HCT116 (cell line): ENCODE results near the gene EXOSC10. TPM values are rescaled to one million over a fixed set of nuclear protein-coding genes. Genes with fewer than 3 reads are reported as not detected.
"Not testable (repeated sequence)": the region's sequence is repeated elsewhere in the genome, so short reads cannot be mapped to it uniquely, and the experiment has no call there.

Experiments
- ATAC-seq: fragments of 200-7000 bp; cut with Tn5 transposase; 2 replicates; pipeline ENCODE4 v1.9.1; 2020; ENCODE audit warnings: mild to moderate bottlenecking, moderate library complexity
- BruUV-seq: library from RNA; stranded (reverse); fragments of 400-500 nt; replicated peaks from 2 replicates; lab custom pipeline; 2021; lab: Mats Ljungman, UMichigan
- CTCF ChIA-PET: fragments of 300-600 bp; sonication (Branson Sonifier 250); formaldehyde crosslinking; loops from one replicate; lab custom pipeline; 2021; ENCODE audit warnings: antibody characterized with exemption; lab: Charles Lee
- POLR2A ChIA-PET: fragments of 300-600, 350-600 bp; sonication (Branson Sonifier 250); formaldehyde crosslinking; loops from one replicate; lab custom pipeline; 2021; ENCODE audit warnings: antibody characterized with exemption; lab: Charles Lee
- RAD21 ChIA-PET, 2 experiments: fragments of 300-600 bp; sonication (Branson Sonifier 250); formaldehyde crosslinking; loops; one replicate each; lab custom pipeline; 2023; ENCODE audit warnings: low total read pairs in 2 of 2; ENCODE audit not compliant: uncharacterized antibody in 2 of 2, unreplicated experiment in 2 of 2, low non-redundant PET in 1 of 2; lab: Charles Lee
- DNase-seq: peaks from one replicate; pipeline ENCODE4 v3.0.0-alpha.2; 2010; ENCODE audit warnings: low read depth, low spot score
- H2AFZ ChIP-seq: fragments of 200-600 bp; shearing (Covaris generic), sonication (generic); 2 replicates; pipeline ENCODE4 v1.6.1; 2017; ENCODE audit warnings: low read depth, mixed run types, mixed read lengths, antibody characterized with exemption, low read length; ENCODE audit not compliant: poor library complexity, severe bottlenecking
- H3K27ac ChIP-seq: 2 replicates; pipeline ENCODE4 v1.5.1; 2012; ENCODE audit warnings: low read depth, low read length
- H3K27me3 ChIP-seq: fragments of 200-600 bp; sonication (generic); 2 replicates; pipeline ENCODE4 v1.6.1; 2016; ENCODE audit warnings: mixed run types, low read length, mixed read lengths; ENCODE audit not compliant: insufficient read depth
- H3K36me3 ChIP-seq, 2 experiments: fragments of 200-500 bp in 1 of 2; fragments of 200-600 bp in 1 of 2; sonication (Bioruptor generic) in 1 of 2; sonication (generic) in 1 of 2; 2 replicates each; pipeline versions ENCODE4 v1.5.1 to v1.6.1; 2014 to 2016; ENCODE audit warnings: low read length in 2 of 2, inconsistent platforms in 1 of 2, mixed read lengths in 1 of 2, mixed run types in 1 of 2; ENCODE audit not compliant: insufficient read depth in 2 of 2, control insufficient read depth in 1 of 2
- H3K4me1 ChIP-seq, 2 experiments: fragments of 200-600 bp in 1 of 2; sonication (generic) in 1 of 2; 2 replicates each; pipeline versions ENCODE4 v1.5.1 to v1.6.1; 2012 to 2017; ENCODE audit warnings: low read length in 2 of 2, inconsistent platforms in 1 of 2, mild to moderate bottlenecking in 1 of 2, mixed read lengths in 1 of 2, mixed run types in 1 of 2, moderate library complexity in 1 of 2; ENCODE audit not compliant: insufficient read depth in 2 of 2, control insufficient read depth in 1 of 2
- H3K4me2 ChIP-seq: fragments of 200-600 bp; sonication (generic); 2 replicates; pipeline ENCODE4 v1.6.1; 2017; ENCODE audit warnings: mixed run types, low read length, mixed read lengths
- H3K4me3 ChIP-seq, 2 experiments: fragments of 200-600 bp in 1 of 2; sonication (generic) in 1 of 2; replicated peaks in 1 of 2; 2 replicates each; pipeline ENCODE4 v1.5.1; 2011 to 2016; ENCODE audit warnings: low read length in 2 of 2, control low read depth in 1 of 2, low read depth in 1 of 2, mild to moderate bottlenecking in 1 of 2, mixed read lengths in 1 of 2, mixed run types in 1 of 2
- H3K79me2 ChIP-seq: fragments of 200-600 bp; sonication (generic); 2 replicates; pipeline ENCODE4 v1.6.1; 2017; ENCODE audit warnings: mild to moderate bottlenecking, mixed run types, low read length, moderate library complexity, mixed read lengths; ENCODE audit not compliant: insufficient read depth
- H3K9ac ChIP-seq: fragments of 200-600 bp; sonication (generic); 2 replicates; pipeline ENCODE4 v1.6.1; 2016; ENCODE audit warnings: low read length, mixed read lengths
- H3K9me2 ChIP-seq: fragments of 200-600 bp; sonication (generic), shearing (Covaris generic); 2 replicates; pipeline ENCODE4 v1.6.1; 2017; ENCODE audit warnings: mixed run types, mild to moderate bottlenecking, moderate library complexity; ENCODE audit not compliant: insufficient read depth
- H3K9me3 ChIP-seq, 2 experiments: fragments of 200-500 bp in 1 of 2; fragments of 200-600 bp in 1 of 2; sonication (Bioruptor generic) in 1 of 2; sonication (generic) in 1 of 2; 2 replicates each; pipeline ENCODE4 v1.6.1; 2014 to 2017; ENCODE audit warnings: low read length in 2 of 2, mixed read lengths in 2 of 2, inconsistent platforms in 1 of 2, low read depth in 1 of 2, mild to moderate bottlenecking in 1 of 2, mixed run types in 1 of 2, moderate library complexity in 1 of 2; ENCODE audit not compliant: control insufficient read depth in 1 of 2, insufficient read depth in 1 of 2
- H4K20me1 ChIP-seq: fragments of 200-600 bp; sonication (generic), shearing (Covaris generic); 2 replicates; pipeline ENCODE4 v1.6.1; 2017; ENCODE audit warnings: mixed run types, mild to moderate bottlenecking, moderate library complexity; ENCODE audit not compliant: insufficient read depth
- CBX3 ChIP-seq: IDR thresholded peaks from 2 replicates; pipeline ENCODE4 v1.6.1; 2012; ENCODE audit warnings: low read depth
- CEBPB ChIP-seq: IDR thresholded peaks from 2 replicates; pipeline ENCODE4 v1.6.1; 2012; ENCODE audit warnings: low read depth
- EGR1 ChIP-seq: IDR thresholded peaks from 2 replicates; pipeline ENCODE4 v1.6.1; 2012; ENCODE audit warnings: low read depth
- JUND ChIP-seq: IDR thresholded peaks from 2 replicates; pipeline ENCODE4 v1.6.1; 2012
- POLR2A ChIP-seq: IDR thresholded peaks from 2 replicates; pipeline ENCODE4 v1.7.0; 2011; ENCODE audit warnings: borderline replicate concordance; ENCODE audit not compliant: insufficient read depth, insufficient read length; ENCODE audit errors: extremely low read depth
- POLR2AphosphoS5 ChIP-seq: IDR thresholded peaks from 2 replicates; pipeline ENCODE4 v1.6.1; 2011; ENCODE audit warnings: mild to moderate bottlenecking, low read depth, low read length, moderate library complexity
- RAD21 ChIP-seq: IDR thresholded peaks from 2 replicates; pipeline ENCODE4 v1.6.1; 2012; ENCODE audit warnings: low read depth, mild to moderate bottlenecking
- REST ChIP-seq: IDR thresholded peaks from 2 replicates; pipeline ENCODE4 v1.6.1; 2012; ENCODE audit warnings: low read depth
- SIN3A ChIP-seq: IDR thresholded peaks from 2 replicates; pipeline ENCODE4 v1.6.1; 2012; ENCODE audit warnings: low read depth
- SP1 ChIP-seq: IDR thresholded peaks from 2 replicates; pipeline ENCODE4 v1.6.1; 2012; ENCODE audit warnings: low read depth
- YY1 ChIP-seq: IDR thresholded peaks from 2 replicates; pipeline ENCODE4 v1.6.1; 2011; ENCODE audit warnings: low read length, low read depth, moderate library complexity, mild to moderate bottlenecking; ENCODE audit not compliant: insufficient replicate concordance; ENCODE audit errors: extremely low read depth
- ZFX ChIP-seq: fragments of 450-650 bp; IDR thresholded peaks from 2 replicates; pipeline ENCODE4 v1.6.1; 2017
- ZNF274 ChIP-seq: fragments of 200-500 bp; sonication (Bioruptor generic); IDR thresholded peaks from 2 replicates; pipeline ENCODE4 v1.6.1; 2014; ENCODE audit warnings: mild to moderate bottlenecking, low read depth, low read length, inconsistent platforms
- intact Hi-C: fragments of 100-400 bp; cut with micrococcal nuclease; formaldehyde crosslinking; loops from 2 replicates; pipeline ENCODE4 v1.10.0; 2022
- total RNA-seq: library from RNA; stranded (reverse); gene quantifications from one replicate; pipeline ENCODE4 v1.2.1, GENCODE V29; 2021; ENCODE audit not compliant: unreplicated experiment
- TF ChIP-seq, protein P1 (sequence below): IDR thresholded peaks from 2 replicates; pipeline ENCODE4 v1.6.1; 2012
- TF ChIP-seq, protein P2 (sequence below): IDR thresholded peaks from 2 replicates; pipeline ENCODE4 v1.6.1; 2011; ENCODE audit warnings: mild to moderate bottlenecking, low read length, moderate library complexity; ENCODE audit not compliant: insufficient replicate concordance; ENCODE audit errors: extremely low read depth

Gene EXOSC10
- total RNA-seq, 1 experiment from 2014 or later: 80.7 TPM

DNA sequence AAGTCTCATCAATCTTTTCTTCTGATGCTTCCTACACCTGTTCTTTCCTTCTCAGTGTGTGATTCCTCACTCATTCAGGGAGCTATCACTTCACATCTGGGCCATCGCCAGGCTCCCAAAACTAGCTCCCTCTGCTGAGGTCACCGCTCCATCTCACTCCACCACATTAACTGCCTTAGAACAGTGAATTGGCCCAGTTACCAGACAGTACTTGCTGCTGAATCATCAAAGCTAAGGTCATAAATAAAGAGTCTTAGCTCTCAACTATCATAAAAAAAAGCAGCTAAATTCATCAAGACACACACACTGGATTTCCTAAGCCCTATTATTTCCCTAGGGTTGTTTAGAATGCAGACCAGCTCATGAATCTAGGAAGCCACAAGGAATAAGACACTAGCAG is 21.0 kb downstream of the EXOSC10 start:
- CTCF ChIA-PET: no interaction called here
- intact Hi-C loops: no loop called here
- DNase-seq: no peak

GRCh38 chr1:11073398-11073797 is 26.3 kb downstream of the EXOSC10 start:
- H3K27ac ChIP-seq, H2AFZ ChIP-seq, H3K79me2 ChIP-seq, DNase-seq, H3K4me2 ChIP-seq, H3K9me2 ChIP-seq, ATAC-seq, H3K4me1 ChIP-seq, CTCF ChIA-PET, H4K20me1 ChIP-seq, POLR2A ChIA-PET, H3K27me3 ChIP-seq, RAD21 ChIA-PET, intact Hi-C loops, BruUV-seq, H3K9me3 ChIP-seq, H3K4me3 ChIP-seq, H3K9ac ChIP-seq: not testable (repeated sequence)
- H3K36me3 ChIP-seq: peaks cover 61 to 79% of the 10 kb centered on the region in 2 experiments

More for the DNA sequence above, 21.0 kb downstream of the EXOSC10 start:
- no TSS peak for BruUV-seq
- TF ChIP-seq POLR2A (no peak), REST (no peak), EGR1 (no peak), SIN3A (no peak), CBX3 (no peak), ZFX (no peak), RAD21 (no peak), POLR2AphosphoS5 (no peak), CEBPB (no peak), YY1 (no peak), SP1 (no peak), ZNF274 (no peak), JUND (no peak)
- TF ChIP-seq, protein P1, sequence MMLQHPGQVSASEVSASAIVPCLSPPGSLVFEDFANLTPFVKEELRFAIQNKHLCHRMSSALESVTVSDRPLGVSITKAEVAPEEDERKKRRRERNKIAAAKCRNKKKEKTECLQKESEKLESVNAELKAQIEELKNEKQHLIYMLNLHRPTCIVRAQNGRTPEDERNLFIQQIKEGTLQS: no peak
- TF ChIP-seq, protein P2, sequence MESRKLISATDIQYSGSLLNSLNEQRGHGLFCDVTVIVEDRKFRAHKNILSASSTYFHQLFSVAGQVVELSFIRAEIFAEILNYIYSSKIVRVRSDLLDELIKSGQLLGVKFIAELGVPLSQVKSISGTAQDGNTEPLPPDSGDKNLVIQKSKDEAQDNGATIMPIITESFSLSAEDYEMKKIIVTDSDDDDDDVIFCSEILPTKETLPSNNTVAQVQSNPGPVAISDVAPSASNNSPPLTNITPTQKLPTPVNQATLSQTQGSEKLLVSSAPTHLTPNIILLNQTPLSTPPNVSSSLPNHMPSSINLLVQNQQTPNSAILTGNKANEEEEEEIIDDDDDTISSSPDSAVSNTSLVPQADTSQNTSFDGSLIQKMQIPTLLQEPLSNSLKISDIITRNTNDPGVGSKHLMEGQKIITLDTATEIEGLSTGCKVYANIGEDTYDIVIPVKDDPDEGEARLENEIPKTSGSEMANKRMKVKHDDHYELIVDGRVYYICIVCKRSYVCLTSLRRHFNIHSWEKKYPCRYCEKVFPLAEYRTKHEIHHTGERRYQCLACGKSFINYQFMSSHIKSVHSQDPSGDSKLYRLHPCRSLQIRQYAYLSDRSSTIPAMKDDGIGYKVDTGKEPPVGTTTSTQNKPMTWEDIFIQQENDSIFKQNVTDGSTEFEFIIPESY: no peak
- TF ChIP-seq, all 23 proteins: peak for 0
- no peak for ATAC-seq
- no peak overlapping the region for H3K4me2 ChIP-seq
- H3K9me2 ChIP-seq: no peaks in the 10 kb centered on the region
- no peaks in the 10 kb centered on the region for H3K9me3 ChIP-seq
- ChIA-PET POLR2A (interaction anchor here (0.6 kb wide), 1 partner anchor 1916 kb away, joined by 5 read pairs; no protein-coding TSS in a partner anchor), RAD21 (no interaction called here)
- no peaks in the 10 kb centered on the region; the same call in 1 of the 2 replicates for H3K79me2 ChIP-seq
- no peak overlapping the region for H2AFZ ChIP-seq
- H3K4me1 ChIP-seq: no peaks in the 10 kb centered on the region
- H3K36me3 ChIP-seq: peaks cover 55 to 63% of the 10 kb centered on the region in 2 experiments; a peak in 3 of 4 replicates
- no peaks in the 10 kb centered on the region for H3K27me3 ChIP-seq
- H4K20me1 ChIP-seq: no peaks in the 10 kb centered on the region
- no peak overlapping the region for H3K27ac ChIP-seq
- no peak overlapping the region for H3K9ac ChIP-seq
- no peak overlapping the region for H3K4me3 ChIP-seq
